HG02759 (cell line): ENCODE measurements around the gene ALDH7A1.
"Not testable (repeated sequence)": the region's sequence is repeated elsewhere in the genome, so short reads cannot be mapped to it uniquely, and the experiment has no call there.

Experiments used
- ATAC-seq: cut with Tn5 transposase; IDR thresholded peaks from one replicate; pipeline ENCODE4 v1.9.1; 2021; ENCODE audit warnings: mild to moderate bottlenecking, moderate library complexity; ENCODE audit not compliant: unreplicated experiment

ALDH7A1 gene

DNA sequence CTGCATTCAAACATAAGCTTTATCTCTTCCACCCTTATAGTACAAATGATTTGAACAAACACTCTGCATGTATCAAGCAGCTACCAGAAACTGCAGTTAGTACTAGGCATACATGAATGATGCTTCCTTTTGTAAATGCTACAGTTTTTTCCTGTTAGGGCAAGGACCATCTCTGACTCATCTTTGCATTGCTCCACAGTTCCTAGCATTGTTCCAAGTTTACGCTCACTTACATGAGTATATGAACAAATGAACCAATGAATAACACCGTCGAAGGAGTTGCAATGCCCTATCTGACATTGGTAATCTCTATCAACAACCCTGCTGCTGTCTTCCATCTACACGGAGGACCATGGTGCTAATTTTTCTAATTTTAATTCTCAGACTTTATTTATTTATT is 2.1 kb upstream of the ALDH7A1 start:
- ATAC-seq, result no peak

DNA sequence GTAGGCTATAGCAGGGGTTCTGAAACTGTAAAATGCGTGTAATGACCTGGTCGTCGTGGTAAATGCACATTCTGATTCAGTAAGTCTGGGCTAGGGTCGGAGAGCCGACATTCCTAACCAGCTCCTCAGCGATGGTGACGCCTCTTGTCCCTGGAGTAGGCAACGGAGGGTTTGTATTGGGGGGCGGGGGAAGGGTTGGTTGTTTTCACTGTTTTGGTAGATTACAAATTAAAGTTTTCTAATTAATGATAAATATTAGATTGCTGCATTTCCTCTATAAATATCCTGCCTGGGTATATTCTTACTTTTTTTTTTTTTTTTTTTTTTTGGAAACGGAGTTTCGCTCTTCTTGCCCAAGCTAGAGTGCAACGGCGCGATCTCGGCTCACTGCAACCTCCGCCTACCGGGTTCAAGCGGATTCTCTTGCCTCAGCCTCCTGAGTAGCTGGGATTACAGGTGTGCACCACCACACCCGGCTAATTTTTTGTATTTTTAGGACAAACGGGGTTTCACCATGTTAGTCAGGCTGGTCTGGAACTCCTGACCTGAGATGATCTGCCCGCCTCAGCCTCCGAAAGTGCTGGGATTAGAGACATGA is 566 bp upstream of the ALDH7A1 start:
- peak; percentile 24 for ATAC-seq

DNA sequence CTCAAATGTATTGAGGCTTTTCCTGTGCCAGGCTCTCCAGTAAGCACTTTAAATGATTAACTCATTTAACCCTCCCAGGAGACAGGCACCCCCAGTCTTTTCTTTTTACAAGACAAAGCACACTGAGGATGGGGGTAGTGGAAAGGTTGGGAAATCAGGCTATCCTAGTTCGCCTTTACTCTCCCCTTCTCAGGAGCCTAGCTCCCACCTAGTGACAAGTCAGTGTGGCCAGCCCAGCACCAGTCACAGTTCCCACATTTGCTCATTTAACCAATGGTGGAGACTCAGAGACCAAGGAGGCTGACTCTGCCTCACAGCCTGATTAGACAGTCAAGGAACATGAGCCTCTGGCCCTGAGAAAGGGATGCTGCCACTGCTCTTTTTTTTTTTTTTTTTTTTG is 3.5 kb downstream of the ALDH7A1 start:
- no peak for ATAC-seq

DNA sequence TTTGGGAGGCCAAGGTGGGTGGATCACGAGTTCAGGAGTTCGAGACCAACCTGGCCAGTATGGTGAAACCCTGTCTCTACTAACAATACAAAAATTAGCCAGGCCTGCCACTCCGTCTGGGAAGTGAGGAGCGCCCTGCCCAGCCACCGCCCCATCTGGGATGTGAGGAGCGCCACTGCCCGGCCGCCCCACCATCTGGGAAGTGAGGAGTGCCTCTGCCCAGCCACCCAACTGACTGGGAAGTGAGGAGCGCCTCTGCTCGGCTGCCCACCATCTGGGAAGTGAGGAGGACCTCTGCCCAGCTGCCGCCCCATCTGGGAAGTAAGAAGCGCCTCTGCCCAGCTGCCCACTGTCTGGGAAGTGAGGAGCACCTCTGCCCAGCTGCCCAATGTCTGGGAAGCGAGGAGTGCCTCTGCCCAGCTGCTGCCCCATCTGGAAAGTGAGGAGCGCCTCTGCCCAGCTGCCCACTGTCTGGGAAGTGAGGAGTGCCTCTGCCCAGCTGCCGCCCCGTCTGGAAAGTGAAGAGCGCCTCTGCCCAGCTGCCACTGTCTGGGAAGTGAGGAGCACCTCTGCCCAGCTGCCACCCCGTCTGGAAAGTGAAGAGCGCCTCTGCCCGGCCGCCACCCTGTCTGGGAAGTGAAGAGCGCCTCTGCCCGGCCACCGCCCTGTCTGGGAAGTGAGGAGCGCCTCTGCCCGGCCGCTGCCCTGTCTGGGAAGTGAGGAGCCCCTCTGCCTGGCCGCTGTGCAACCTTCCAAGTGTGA is 5.3 kb downstream of the ALDH7A1 start:
- no peak for ATAC-seq

DNA sequence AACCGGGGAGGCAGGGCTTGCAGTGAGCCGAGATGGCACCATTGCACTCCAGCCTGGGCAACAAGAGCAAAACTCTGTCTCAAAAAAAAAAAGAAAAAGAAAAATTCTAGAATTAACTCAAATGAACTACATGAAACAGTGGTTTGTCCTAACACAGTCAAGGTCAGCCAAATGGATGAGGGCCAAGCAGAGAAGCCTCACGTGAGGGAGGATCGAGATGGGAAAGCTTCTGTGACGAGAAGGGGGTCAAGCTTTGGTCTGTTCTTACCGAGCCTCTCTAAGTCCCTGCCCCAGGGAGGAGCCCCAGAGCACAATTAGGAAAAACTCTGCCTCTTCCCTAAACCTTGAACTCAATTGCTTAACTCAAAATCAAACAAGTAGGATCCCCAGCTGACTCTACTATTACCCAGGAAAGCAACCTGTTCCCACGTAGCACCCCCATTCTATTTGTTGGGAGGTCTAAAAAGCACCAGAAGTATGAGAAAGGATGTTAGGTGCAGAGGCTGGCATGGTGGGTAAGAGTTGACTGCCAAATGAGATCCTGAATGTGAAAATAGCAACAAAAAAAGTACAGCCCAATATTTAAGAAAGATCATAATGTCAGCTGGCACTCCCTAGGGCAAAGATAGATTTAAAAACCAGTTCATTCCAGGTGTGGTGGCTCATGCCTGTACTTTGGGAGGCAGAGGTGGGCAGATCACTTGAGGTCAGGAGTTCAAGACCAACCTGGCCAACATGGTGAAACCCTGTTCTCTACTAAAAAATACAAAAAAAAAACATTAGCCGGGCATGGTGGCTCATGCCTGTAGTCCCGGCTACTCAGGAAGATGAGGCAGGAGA is 7.2 kb downstream of the ALDH7A1 start:
- no peak for ATAC-seq

DNA sequence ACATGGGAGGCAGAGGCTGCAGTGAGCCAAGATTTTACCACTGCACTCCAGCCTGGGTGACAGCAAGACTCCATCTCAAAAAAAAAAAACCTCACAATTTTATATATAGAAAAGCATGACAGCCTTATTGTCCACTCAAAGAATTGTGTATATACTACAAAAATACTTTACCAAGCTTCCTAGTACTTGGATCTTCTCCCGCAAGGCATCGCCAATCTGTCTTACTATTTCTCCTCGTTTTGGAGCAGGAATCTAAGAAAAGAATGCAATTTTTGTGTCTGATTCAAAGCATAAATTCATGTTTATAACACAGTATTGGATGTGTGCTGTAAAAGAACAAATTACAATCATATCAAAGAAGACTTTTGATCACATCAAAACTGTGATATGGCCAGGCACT is 11.3 kb downstream of the ALDH7A1 start:
- ATAC-seq, result no peak

DNA sequence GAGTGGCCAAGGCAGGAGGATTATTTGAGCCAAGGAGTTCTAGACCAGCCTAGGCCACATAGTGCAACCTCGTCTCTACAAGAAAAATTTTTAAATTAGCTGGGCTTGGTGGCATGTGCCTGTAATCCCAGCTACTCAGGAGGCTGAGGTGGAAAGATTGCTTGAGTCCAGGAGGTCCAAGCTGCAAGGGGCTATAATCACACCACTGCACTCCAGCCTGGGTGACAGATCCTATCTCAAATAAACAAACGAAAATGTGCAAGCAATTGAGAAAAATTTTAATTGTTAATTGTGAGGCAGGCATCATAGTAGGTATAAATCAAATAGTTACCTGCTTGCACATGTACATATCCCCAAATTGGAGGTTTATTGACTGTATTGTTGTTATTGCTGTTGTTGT is 15.3 kb downstream of the ALDH7A1 start:
- ATAC-seq, result no peak

DNA sequence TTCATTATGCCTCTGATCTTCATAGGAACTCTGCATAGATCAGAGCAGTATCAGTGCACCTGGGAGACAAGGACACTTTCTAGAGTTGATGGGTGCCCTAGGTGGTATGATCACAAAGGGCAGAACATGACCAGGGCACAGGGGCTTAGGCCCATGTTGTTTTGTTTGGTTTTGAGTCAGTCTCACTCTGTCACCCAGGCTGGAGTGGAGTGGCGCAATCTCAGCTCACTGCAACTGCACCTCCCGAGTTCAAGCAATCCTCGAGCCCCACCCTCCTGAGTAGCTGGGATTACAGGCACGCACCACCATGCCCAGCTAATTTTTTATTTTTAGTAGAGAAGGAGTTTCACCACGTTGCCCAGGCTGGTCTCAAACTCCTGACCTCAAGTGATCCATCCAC is 17.6 kb downstream of the ALDH7A1 start:
- ATAC-seq, result no peak

DNA sequence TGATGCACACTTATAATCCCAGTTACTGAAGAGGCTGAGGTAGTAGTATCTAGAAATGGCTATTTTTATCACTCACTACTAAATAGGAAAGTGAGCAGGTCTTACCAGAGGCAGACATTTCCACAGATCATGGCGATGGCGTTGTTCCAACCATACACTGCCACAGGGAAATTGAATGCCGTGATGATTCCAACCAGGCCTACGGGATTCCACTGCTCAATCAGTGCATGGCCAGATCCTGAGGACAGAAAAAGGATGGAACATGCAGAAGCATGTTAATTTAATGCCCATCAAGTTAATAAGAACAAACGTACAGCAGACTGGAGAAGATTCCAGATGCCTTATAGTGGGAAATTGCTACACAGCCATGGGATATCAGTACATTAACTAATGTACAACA is 18.0 kb downstream of the ALDH7A1 start:
- ATAC-seq, result no peak

DNA sequence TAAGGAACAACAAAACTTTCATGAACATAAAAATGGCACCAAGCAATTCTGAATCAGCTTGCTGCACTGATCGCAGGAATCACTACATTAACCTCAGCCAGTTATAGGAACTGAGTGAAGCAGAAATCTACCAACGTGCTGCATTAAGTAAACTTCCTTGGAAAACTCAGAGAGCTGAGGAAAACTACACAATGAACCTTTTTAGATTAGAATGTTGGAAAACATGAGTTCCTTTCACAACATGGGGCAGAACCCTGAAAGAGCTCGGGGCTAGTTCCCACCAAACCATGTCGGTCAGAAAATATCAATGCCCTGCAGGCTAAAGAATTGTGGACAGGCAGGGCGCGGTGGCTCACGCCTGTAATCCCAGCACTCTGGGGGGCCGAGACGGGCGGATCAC is 19.4 kb downstream of the ALDH7A1 start:
- ATAC-seq, result no peak

DNA sequence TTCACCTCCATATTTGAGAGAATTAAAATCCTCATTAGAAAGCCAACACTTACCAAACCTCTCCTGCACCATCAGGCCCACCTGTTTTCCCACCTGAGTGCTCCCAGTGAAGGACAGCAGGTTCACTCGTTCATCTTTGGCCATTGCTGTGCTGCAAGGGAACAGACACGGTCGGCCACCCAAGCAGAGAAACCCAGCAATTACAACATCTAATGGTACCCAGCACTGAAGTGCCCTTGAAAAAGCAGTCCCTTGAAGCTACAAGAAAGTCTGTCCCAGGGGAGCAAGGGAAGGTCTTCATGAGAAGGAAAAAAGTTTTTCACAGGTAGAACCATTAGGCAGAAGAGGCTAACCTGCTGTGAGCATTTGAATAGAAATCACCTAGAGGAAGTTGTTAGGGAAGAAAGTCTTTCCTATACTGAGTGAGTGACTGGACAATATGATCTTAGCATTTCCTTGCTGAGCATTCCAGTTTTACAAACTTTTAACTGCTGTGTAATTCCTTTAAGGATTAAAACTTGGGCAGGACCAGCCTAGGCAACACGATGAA is 26.7 kb downstream of the ALDH7A1 start:
- ATAC-seq, result no peak

DNA sequence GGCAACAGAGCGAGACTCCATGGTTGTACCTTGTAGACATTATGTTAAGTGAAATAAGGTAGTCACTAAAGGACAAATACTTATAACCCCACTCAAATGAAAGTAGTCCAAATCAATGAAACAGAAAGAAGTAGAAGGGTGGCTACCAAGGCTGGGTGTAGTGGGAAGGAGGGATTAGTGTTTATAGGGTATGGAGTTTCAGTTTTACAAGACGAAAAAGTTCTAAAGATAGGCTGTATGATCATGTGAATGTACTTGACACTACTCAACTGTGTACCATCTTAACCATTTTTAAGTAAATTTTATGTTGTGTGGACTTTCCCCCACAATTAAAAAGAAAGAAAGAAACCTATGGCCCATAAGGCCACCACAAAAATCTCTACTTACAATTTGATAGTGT is 32.2 kb downstream of the ALDH7A1 start:
- ATAC-seq, result peak; percentile 93

DNA sequence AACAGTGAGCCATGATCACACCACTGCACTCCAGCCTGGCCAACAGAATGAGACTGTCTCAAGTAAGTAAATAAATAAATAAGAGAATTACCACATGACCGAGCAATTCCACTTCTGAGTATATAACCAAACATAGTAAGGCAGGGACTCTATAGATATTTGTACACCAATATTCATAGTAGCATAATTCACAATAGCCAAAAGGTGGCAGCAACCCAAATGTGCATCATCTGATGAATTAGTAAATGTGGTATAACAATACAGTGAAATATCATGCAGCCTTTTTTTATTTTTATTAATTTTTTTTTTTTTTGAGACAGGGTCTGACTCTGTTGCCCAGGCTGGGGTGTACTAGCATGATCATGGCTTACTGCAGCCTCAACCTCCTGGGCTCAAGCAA is 33.1 kb downstream of the ALDH7A1 start:
- no peak for ATAC-seq

DNA sequence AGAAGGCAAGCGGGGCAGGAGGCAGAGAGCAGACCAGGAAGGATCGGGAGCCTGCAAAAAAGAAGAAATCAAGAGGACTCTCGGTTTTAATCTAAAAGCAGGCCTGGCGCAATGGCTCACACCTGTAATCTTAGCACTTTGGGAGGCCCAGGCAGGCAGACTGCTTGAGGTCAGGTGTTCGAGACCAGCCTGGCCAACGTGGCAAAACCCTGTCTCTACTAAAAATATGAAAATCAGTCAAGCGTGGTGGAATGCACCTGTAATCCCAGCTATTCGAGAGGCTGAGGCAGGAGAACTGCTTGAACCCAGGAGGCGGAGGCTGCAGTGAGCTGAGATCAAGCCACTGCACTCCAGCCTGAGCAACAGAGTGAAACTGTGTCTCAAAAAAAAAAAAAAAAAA is 39.9 kb downstream of the ALDH7A1 start:
- ATAC-seq, result not testable (repeated sequence)

DNA sequence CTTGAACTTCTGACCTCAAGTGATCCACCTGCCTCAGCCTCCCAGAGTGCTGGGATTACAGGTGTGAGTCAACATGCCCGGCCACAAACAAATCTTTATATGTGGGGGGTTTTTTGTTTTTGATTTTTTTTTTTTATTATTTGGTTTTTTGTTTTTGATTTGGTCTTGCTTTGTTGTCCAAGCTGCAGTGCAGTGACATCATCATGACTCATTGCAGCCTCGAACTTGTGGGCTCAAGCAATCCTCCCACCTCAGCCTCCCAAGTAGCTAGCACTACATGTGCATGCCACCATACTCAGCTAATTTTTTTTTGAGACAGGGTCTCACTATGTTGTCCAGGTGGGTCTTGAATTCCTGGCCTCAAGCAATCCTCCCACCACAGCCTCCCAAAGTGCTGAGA is 42.4 kb downstream of the ALDH7A1 start:
- ATAC-seq, result no peak

DNA sequence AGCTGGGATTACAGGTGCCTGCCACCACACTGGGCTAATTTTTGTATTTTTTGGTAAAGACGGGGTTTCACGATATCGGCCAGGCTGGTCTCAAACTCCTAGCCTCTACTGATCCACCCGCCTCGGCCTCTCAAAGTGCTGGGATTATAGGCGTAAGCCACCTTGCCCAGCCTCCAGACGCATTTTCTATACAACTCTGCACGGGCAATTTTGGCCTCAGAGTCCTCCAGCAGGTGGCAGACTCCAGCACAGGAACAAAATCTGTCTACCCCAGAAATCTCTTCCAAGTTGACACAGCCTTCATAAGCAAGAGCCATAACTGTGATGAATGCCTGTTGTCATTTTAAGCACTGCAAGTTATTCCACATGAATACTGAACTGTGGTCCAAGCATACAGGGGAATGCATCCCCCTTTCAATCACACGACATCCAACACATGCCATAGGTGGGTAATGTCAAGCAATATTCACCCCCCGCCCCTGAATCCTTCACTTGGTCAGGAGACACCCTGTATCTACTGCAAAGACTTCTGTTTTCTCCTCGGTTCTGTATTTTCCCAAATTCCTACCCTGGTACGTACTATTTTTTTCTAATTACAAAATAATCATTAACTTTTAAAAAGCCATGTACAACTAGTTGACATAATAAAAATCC is 50.8 kb downstream of the ALDH7A1 start:
- peak; percentile 64 for ATAC-seq

DNA sequence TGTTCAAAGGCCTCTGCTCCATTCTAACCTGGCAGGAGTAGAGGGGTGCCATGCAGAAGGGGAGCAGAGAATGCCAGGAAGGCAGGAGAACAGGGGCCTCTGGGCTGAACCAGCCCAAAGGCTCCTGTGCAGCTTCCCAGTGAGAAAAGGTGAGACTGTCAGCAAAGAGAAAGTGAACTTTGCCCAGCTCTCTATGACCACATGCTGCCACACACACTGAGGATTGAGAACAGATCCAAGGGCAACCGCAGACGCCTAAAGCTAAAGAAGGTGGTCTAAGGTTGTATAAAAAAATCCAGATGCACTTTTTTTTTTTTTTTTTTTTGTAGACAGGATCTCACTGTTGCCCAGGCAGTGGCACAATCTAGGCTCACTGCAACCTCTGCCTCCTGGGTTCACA is 51.4 kb downstream of the ALDH7A1 start:
- peak; percentile 7 for ATAC-seq

DNA sequence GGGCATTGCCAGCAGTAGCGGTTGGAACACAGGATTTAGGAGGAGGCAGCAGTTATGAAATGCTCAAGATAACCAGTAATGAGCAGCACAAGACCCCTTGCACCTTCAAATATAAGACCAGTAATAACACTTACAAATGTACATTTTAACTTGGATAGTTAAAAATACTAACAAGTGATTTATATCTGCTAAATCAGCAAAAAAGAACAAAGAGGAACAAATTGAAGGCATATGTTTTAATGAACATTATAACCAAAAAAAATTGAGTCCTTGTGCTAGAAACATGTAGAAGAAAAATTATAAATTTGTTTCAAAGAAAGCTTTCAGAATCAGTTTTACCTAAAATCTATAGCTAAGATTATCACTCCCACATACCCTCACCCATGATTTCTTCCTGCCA is 52.0 kb downstream of the ALDH7A1 start:
- ATAC-seq, result no peak

DNA sequence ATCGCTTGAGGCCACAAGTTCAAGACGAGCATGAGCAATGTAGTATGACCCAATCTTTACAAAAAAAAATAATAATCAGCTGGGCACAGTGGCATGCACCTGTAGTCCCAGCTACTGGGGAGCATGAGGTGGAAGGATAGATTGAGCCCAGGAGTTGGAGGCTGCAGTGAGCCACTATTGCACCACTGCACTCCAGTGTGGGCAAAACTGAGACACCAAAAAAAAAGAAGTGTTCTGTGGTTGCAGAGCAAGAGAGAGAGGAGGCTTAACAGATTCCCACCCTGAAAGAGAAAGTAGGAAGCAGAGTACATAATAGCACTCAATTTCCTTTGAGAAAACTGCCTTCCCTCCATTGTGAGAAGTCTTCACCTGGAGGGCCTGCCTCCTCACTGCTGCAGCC is 52.6 kb downstream of the ALDH7A1 start:
- ATAC-seq, result peak; percentile 39

DNA sequence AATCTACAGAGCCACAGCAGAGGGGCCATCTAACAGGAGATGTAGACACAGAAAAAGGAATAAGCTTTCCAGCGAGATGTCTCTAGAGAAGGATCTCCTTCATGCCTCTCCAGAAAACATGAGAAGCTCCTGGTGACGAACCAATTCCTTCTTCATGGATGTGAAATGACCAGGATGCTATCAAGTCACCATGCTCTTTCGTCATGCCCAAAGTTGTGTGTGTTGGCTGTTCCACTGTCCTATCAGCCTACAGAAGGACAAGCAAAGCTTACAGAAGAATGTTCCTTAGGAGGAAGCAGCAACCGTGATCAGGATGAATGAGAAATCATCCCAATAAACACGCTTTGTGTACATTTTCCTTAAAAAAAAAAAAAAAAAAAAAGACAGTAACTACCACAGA is 54.4 kb downstream of the ALDH7A1 start:
- no peak for ATAC-seq

DNA sequence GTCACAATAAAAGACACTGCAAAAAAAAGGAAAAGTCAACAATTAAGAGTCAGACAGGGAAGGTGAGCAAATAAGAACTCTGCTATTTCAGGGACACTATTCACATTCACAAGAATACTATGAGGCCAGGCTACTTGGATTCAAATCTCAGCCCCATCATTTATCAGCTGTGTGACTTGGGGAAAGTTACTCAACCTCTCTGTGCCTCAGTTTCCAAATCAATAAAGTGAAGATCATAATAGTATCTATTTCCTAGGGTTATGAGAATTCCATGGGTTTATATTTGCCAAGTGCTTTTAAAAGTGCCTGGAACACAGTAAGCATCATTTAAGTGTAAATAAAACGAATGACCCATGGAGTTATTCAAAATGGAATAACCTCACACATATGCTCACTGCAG is 56.4 kb downstream of the ALDH7A1 start:
- ATAC-seq, result no peak
